GM23338 (cell line): ENCODE results near the gene LRRC18. TPM values are rescaled to one million over a fixed set of nuclear protein-coding genes. Genes with fewer than 3 reads are reported as not detected.

ENCODE experiments used
- ATAC-seq: fragments of 200-7000 bp; cut with Tn5 transposase; 3 replicates; pipeline ENCODE4 v1.9.1; 2020
- DNase-seq: peaks from one replicate; pipeline ENCODE4 v3.0.0-alpha.2; 2015; ENCODE audit warnings: low spot score
- H2AFZ ChIP-seq: fragments of 200-600 bp; sonication (generic); 2 replicates; pipeline ENCODE4 v1.8.0; 2016; ENCODE audit warnings: antibody characterized with exemption, mild to moderate bottlenecking, moderate library complexity
- H3F3A ChIP-seq: fragments of 200-600 bp; sonication (generic); replicated peaks from 2 replicates; pipeline ENCODE4 v1.8.0; 2017; ENCODE audit warnings: antibody characterized with exemption, mixed run types, low read depth
- H3K27ac ChIP-seq: fragments of 200-600 bp; sonication (generic); 2 replicates; pipeline ENCODE4 v1.6.1; 2016; ENCODE audit warnings: low read depth
- H3K27me3 ChIP-seq: fragments of 200-600 bp; sonication (generic); 2 replicates; pipeline ENCODE4 v1.8.0; 2016; ENCODE audit warnings: mild to moderate bottlenecking, mixed run types, moderate library complexity; ENCODE audit not compliant: insufficient read depth
- H3K36me3 ChIP-seq: fragments of 200-600 bp; sonication (generic); 2 replicates; pipeline ENCODE4 v1.8.0; 2016; ENCODE audit warnings: mild to moderate bottlenecking; ENCODE audit not compliant: insufficient read depth
- H3K4me1 ChIP-seq: fragments of 200-600 bp; sonication (generic); 2 replicates; pipeline ENCODE4 v1.8.0; 2016; ENCODE audit warnings: mild to moderate bottlenecking, moderate library complexity; ENCODE audit not compliant: insufficient read depth
- H3K4me2 ChIP-seq: fragments of 200-600 bp; sonication (generic); 2 replicates; pipeline ENCODE4 v1.7.1; 2017; ENCODE audit warnings: mixed run types
- H3K4me3 ChIP-seq: fragments of 200-600 bp; sonication (generic); 2 replicates; pipeline ENCODE4 v1.6.1; 2016; ENCODE audit warnings: mixed run types
- H3K79me2 ChIP-seq: fragments of 200-600 bp; sonication (generic); replicated peaks from 2 replicates; pipeline ENCODE4 v1.8.0; 2017; ENCODE audit warnings: mild to moderate bottlenecking; ENCODE audit not compliant: insufficient read depth
- H3K9me2 ChIP-seq: fragments of 200-600 bp; sonication (generic); 2 replicates; pipeline ENCODE4 v1.8.0; 2017; ENCODE audit not compliant: insufficient read depth
- H4K20me1 ChIP-seq: fragments of 200-600 bp; sonication (generic); replicated peaks from 2 replicates; pipeline ENCODE4 v1.8.0; 2017; ENCODE audit warnings: mild to moderate bottlenecking; ENCODE audit not compliant: insufficient read depth
- H3K27ac Mint-ChIP-seq: 2 replicates; pipeline ENCODE4 v1.8.0; 2020; ENCODE audit warnings: inconsistent platforms, mild to moderate bottlenecking, moderate library complexity, mixed read lengths
- H3K27me3 Mint-ChIP-seq: 3 replicates; pipeline ENCODE4 v1.8.0; 2022; ENCODE audit warnings: low read depth, mild to moderate bottlenecking, moderate library complexity, mixed read lengths, inconsistent platforms; ENCODE audit not compliant: insufficient read depth, poor library complexity
- H3K36me3 Mint-ChIP-seq: 3 replicates; pipeline ENCODE4 v1.8.0; 2021; ENCODE audit warnings: low read depth, mild to moderate bottlenecking, inconsistent platforms, moderate library complexity, mixed read lengths
- H3K4me1 Mint-ChIP-seq: 3 replicates; pipeline ENCODE4 v1.8.0; 2020; ENCODE audit warnings: mild to moderate bottlenecking, inconsistent platforms, mixed read lengths
- H3K4me3 Mint-ChIP-seq: 3 replicates; pipeline ENCODE4 v1.8.0; 2021; ENCODE audit warnings: moderate library complexity, mild to moderate bottlenecking, inconsistent platforms, mixed read lengths
- H3K9me3 Mint-ChIP-seq: 3 replicates; pipeline ENCODE4 v1.8.0; 2020; ENCODE audit warnings: moderate library complexity, mild to moderate bottlenecking, inconsistent platforms, mixed read lengths
- EZH2 ChIP-seq: fragments of 200-600 bp; sonication (generic); IDR thresholded peaks from one replicate; pipeline ENCODE4 v1.8.0; 2017; ENCODE audit warnings: antibody characterized with exemption, mild to moderate bottlenecking, low read depth; ENCODE audit not compliant: unreplicated experiment
- EZH2phosphoT487 ChIP-seq: fragments of 200-600 bp; sonication (generic); IDR thresholded peaks from one replicate; pipeline ENCODE4 v1.8.1; 2018; ENCODE audit warnings: antibody characterized with exemption; ENCODE audit not compliant: unreplicated experiment
- JUNB ChIP-seq: IDR thresholded peaks from one replicate; pipeline ENCODE4 v1.6.1; 2016; ENCODE audit warnings: antibody characterized with exemption; ENCODE audit not compliant: unreplicated experiment
- STAT1 ChIP-seq: IDR thresholded peaks from one replicate; pipeline ENCODE4 v1.6.1; 2016; ENCODE audit warnings: antibody characterized with exemption; ENCODE audit not compliant: unreplicated experiment
- ZNF114 ChIP-seq: fragments of 250-450 bp; sonication (Bioruptor Pico); IDR thresholded peaks from 2 replicates; pipeline ENCODE4 v1.5.0; 2020; ENCODE audit warnings: mild to moderate bottlenecking, moderate library complexity
- ZNF462 ChIP-seq: fragments of 250-450 bp; sonication (Bioruptor Pico); IDR thresholded peaks from 2 replicates; pipeline ENCODE4 v1.5.0; 2020; ENCODE audit warnings: mild to moderate bottlenecking, moderate library complexity
- polyA plus RNA-seq: library from polyadenylated mRNA; unstranded; fragments of >200 nt; fragmentation: Nextera tagmentation; extraction: Ambion mirVana; gene quantifications from 2 replicates; pipeline ENCODE4 v1.2.1, GENCODE V29; 2016
- total RNA-seq: library from RNA; depleted of rRNA; stranded (reverse); fragments of >200 nt; shearing (Covaris generic); gene quantifications from 2 replicates; pipeline ENCODE4 v1.2.3, GENCODE V29; 2014

The LRRC18 gene
- total and polyA plus RNA-seq, 2 experiments from 2014 or later = not detected

- Histone ChIP-seq H2AFZ (no peak overlapping the region), H4K20me1 (no peaks in the 10 kb centered on the region; the same call in 1 of the 2 replicates), H3K9me2 (no peaks in the 10 kb centered on the region), H3K27me3 (no peaks in the 10 kb centered on the region), H3F3A (no peaks in the 10 kb centered on the region), H3K4me3 (no peak overlapping the region), H3K4me1 (no peaks in the 10 kb centered on the region), H3K27ac (no peak overlapping the region), H3K36me3 (no peaks in the 10 kb centered on the region), H3K79me2 (no peaks in the 10 kb centered on the region), H3K4me2 (no peak overlapping the region)
- H3K27ac Mint-ChIP-seq = no peak overlapping the region
- peak; percentile 73 for ATAC-seq
- H3K4me1 Mint-ChIP-seq = peaks cover 6% of the 10 kb centered on the region; the same call in 2 of the 3 replicates
- no peak for DNase-seq
- peaks cover 4% of the 10 kb centered on the region for H3K27me3 Mint-ChIP-seq
- TF ChIP-seq ZNF462 (no peak), EZH2 (no peak), STAT1 (no peak), EZH2phosphoT487 (no peak), ZNF114 (CRISPR knock-in tag) (no peak), JUNB (no peak)
- H3K4me3 Mint-ChIP-seq = no peak overlapping the region
- H3K9me3 Mint-ChIP-seq = no peaks in the 10 kb centered on the region
- H3K36me3 Mint-ChIP-seq = no peaks in the 10 kb centered on the region
These were observed 59.5 kb downstream of the LRRC18 start for GRCh38 chr10:48880016-48880705.
